IMR-90 (cell line): ENCODE data around the gene DOK6.

Source experiments
- BHLHE40 ChIP-seq: fragments of 150-350 bp; IDR thresholded peaks from 2 replicates; pipeline ENCODE4 v1.6.1; 2016; ENCODE audit warnings: mild to moderate bottlenecking, low read depth, low read length
- CHD1 ChIP-seq: IDR thresholded peaks from 2 replicates; pipeline ENCODE4 v1.6.1; 2012; ENCODE audit warnings: low read depth, low read length, improper control_type of control experiment
- FOS ChIP-seq: fragments of 150-350 bp; IDR thresholded peaks from 2 replicates; pipeline ENCODE4 v1.6.1; 2016; ENCODE audit warnings: low read depth, low read length
- POLR2A ChIP-seq: IDR thresholded peaks from 2 replicates; pipeline ENCODE4 v1.6.1; 2012; ENCODE audit warnings: mild to moderate bottlenecking, low read depth, low read length
- RAD21 ChIP-seq: IDR thresholded peaks from 2 replicates; pipeline ENCODE4 v1.6.1; 2012; ENCODE audit warnings: low read length, improper control_type of control experiment
- RCOR1 ChIP-seq: IDR thresholded peaks from 2 replicates; pipeline ENCODE4 v1.6.1; 2012; ENCODE audit warnings: mild to moderate bottlenecking, low read length, improper control_type of control experiment; ENCODE audit not compliant: insufficient replicate concordance
- RFX5 ChIP-seq: IDR thresholded peaks from 2 replicates; pipeline ENCODE4 v1.8.0; 2012; ENCODE audit warnings: low read depth, mild to moderate bottlenecking, low read length, moderate library complexity
- SMC3 ChIP-seq: fragments of 150-350 bp; IDR thresholded peaks from 2 replicates; pipeline ENCODE4 v1.6.1; 2016; ENCODE audit warnings: low read depth, mild to moderate bottlenecking, antibody characterized with exemption, low read length, moderate library complexity
- TF ChIP-seq, protein P1 (sequence below): conservative IDR thresholded peaks from 2 replicates; pipeline ENCODE4 v1.5.1; 2012; ENCODE audit warnings: mild to moderate bottlenecking, low read depth, low read length, improper control_type of control experiment
- TF ChIP-seq, protein P2 (sequence below): fragments of 150-350 bp; IDR thresholded peaks from 2 replicates; pipeline ENCODE4 v1.6.1; 2017; ENCODE audit warnings: mild to moderate bottlenecking, antibody characterized with exemption, low read length, low read depth

DNA sequence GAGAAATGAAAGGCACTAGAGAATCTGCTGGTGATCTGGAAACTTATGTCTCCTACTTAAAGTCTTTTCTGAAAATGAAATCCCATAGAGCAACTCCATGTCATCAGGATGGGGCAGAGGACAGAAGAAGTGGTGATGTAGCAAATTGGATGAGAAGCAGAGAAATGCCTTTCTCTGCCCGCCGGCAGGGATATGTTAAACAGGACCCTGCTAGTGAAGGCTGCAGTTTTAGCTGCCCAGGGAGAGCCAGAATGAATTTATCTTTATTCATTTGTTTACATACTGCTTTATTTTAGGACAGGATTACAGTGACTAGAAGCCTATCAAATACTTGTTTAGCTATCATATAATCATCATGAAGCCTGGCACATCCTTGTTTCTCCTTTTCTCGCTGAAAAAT, 247.0 kb downstream of the DOK6 start:
- TF ChIP-seq CHD1 (no peak), FOS (no peak), SMC3 (no peak), RAD21 (no peak), POLR2A (no peak), RCOR1 (no peak), RFX5 (no peak), BHLHE40 (no peak)
- TF ChIP-seq, protein P1, sequence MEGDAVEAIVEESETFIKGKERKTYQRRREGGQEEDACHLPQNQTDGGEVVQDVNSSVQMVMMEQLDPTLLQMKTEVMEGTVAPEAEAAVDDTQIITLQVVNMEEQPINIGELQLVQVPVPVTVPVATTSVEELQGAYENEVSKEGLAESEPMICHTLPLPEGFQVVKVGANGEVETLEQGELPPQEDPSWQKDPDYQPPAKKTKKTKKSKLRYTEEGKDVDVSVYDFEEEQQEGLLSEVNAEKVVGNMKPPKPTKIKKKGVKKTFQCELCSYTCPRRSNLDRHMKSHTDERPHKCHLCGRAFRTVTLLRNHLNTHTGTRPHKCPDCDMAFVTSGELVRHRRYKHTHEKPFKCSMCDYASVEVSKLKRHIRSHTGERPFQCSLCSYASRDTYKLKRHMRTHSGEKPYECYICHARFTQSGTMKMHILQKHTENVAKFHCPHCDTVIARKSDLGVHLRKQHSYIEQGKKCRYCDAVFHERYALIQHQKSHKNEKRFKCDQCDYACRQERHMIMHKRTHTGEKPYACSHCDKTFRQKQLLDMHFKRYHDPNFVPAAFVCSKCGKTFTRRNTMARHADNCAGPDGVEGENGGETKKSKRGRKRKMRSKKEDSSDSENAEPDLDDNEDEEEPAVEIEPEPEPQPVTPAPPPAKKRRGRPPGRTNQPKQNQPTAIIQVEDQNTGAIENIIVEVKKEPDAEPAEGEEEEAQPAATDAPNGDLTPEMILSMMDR = no peak
- TF ChIP-seq, protein P2, sequence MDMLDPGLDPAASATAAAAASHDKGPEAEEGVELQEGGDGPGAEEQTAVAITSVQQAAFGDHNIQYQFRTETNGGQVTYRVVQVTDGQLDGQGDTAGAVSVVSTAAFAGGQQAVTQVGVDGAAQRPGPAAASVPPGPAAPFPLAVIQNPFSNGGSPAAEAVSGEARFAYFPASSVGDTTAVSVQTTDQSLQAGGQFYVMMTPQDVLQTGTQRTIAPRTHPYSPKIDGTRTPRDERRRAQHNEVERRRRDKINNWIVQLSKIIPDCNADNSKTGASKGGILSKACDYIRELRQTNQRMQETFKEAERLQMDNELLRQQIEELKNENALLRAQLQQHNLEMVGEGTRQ = no peak
